T47D (cell line): ENCODE measurements around the gene FAM186B.

Source experiments
- DNase-seq, 2 experiments: peaks; one replicate each; pipeline versions ENCODE4 v3.0.0 to v3.0.0-alpha.2; 2011 to 2012; ENCODE audit warnings: low read depth in 1 of 2, low spot score in 1 of 2
- JUND ChIP-seq: IDR thresholded peaks from 2 replicates; pipeline ENCODE4 v1.6.1; 2012; ENCODE audit warnings: low read depth
- in situ Hi-C: cut with HindIII; loops from 2 replicates; pipeline ENCODE4 v1.10.0; 2016; ENCODE audit warnings: low sequenced_read_pairs, low pct_unique_long_range_greater_than_20kb

FAM186B gene

DNA sequence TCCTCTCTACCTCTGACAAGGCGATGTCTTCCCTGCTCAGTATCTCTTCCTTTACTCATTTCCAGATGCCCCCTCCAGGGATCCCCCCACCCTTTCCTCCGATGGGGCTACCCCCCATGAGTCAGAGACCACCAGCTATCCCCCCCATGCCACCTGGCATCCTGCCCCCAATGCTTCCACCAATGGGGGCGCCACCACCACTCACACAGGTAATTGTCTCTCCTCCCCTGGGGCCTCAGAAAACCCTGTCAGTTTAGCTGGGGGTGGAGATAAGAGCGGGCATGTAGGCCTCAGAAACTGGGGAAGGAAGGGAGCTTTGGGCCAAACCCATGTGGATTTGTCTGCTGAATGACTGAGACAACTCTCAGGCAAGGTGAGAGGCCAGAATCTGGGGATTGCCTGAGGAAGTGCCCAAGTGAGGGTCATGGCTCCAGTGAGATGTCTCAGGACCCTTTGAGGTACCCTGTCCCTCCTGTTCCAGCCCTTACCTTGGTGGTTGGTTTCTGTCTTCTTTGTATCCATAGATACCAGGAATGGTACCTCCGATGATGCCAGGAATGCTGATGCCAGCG, 26.0 kb upstream of the FAM186B start:
- in situ Hi-C loops: no loop called here
- TF ChIP-seq JUND: no peak
- DNase-seq: no peak

DNA sequence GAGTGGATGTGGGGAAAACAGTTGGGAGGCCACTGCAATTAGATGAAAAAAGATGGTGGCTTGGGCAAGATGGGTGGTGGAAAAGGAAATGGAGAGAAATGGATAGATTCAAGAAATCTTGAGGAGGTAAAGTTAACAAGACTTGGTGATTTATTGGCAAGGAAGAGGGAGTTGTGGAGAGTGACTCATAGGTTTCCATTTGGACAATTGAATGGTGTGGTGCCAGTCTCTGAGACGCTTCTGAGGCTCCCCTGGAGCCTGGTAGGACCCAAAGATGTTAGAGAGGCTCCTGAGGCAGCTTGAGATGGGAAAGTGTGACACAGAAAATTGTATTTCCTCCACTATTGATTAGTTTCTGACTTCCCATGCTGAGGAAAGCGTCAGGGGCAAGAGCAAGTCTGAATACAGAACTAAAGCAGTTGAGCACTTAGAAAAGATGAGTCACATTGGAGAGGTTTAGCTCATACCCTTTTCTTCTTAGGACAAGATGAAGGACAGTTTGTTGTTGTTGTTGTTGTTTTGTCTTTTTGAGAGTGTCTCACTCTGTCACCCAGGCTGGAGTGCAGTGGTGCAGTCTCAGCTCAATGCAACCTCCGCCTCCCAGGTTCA, 22.4 kb upstream of the FAM186B start:
- in situ Hi-C loops: no loop called here
- no peak for DNase-seq
- TF ChIP-seq JUND: no peak

DNA sequence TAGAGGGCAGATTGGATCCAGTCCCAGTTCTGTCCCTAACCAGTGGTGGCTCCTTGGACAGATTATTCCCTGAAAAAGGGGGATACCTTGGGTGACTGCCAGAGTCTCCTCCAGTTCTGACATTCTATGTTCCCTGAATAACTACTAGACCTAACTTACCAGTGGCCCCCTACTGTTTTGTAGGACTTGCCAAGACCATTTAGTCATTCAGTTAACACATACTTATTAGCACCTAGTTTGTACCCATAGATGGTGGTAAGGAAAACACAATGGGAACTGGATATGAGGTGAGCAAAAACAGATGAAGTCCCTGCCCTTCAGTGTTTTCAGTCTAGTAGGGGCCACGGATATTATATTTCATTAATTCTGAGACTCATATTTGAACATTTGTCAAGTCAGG, 21.4 kb upstream of the FAM186B start:
- no peak for TF ChIP-seq JUND
- in situ Hi-C loops: no loop called here

DNA sequence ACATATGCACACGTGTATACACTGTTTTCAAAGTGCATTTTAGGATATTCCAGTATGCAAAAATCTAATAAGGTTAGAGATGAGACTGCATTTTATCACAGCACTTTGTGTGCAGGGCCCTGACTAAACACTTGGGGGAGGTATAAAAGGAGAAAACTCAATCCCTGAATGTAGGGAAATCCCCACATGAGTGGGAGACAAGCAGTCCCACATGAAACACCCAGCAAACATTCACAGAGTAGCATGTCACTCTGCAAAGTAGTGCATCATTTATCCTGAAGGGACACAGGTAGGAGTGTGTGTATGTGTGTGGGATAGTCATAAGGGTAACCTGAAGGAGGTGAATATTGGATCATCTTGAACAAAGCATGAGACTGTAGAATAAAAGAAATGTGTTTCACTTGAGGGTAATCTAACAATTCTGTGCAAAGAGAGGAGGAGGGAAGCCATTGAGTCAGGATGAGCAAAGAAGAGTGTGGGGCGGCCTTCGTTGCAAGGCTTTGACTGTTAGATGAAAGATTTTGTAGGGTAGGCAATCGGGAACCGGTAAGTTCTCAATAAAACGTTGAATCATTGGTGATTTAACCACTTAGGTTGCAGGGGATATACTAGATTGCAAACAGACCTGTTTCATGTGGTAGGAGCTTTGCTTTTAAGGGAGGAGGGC, 20.9 kb upstream of the FAM186B start:
- no peak for TF ChIP-seq JUND
- in situ Hi-C loops: no loop called here
- no peak for DNase-seq

More for the DNA sequence above, 21.4 kb upstream of the FAM186B start:
- no peak for DNase-seq

DNA sequence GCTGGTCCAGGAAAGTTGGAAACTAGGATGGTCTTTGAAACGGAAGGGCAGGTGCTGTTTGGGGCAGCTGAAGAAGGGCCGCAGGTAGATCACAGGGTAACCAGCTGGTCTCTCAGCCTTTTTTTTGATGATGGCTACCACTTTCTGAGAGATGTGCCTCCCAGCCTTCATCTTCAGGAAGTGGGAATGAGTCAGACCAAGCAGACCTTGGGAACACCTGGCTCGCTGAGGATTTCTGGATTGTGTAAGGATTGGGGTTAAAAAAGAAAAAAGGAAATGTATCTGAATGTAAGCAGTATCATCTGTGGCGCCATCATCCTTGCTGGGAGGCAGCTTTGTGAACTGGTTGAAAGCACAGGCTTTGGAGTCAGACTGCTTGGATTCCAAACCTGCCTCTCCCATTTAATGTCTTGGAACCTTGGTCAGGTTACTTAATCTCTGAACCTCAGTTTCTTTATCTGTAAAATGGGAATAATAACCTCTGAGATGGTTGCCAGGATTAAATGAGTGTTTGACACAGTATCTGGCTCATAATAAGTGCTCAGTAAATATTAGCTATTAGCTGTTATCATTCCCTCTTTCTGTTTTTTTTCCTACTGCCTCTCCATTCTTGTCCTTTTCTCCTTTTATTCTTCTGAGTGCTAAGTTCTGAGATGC, 19.6 kb upstream of the FAM186B start:
- TF ChIP-seq JUND: no peak
- no peak for DNase-seq
- in situ Hi-C loops: no loop called here

DNA sequence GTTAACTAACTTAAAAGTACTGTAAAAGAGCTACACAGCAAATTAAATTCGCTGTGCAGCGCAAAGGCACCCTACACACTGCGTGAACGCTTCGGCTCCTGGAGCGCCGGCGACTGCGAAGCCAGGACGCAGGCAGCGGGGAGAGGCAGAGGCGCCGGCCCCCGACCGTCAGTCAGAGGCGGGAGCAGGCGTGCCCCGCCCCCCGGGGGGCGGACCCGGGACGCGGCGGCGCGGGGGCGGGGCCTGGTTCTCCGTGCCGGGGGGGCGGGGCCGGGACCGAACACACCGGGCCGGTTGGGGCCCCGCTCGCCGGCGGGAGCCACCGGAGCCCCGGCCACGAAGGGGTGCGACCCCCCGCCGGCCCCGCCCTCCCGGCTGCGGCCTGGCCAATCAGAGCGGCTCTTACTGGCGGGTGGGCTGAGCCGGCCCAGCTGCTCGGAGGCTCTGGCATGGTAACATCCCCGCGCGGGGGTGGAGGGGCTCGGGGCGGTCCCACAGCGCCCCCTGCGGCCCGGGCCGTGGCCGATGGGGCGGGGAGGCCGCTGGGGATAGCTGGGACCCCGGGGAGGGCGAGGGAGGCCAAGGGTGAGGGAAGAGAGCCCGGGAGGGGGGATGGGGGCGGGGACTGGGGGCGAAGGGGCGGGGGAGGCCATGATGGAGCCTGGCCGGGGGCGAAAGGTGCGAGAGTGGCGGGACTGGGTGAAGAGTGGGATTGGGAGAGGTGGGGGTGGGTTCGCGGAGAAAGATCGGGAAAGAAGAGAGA, 17.9 kb upstream of the FAM186B start, which contains the start of gene PRPF40B:
Gene PRPF40B (plus strand): TSS at position 420 of the 763 bp plus-strand sequence. CDS start 30 bp downstream, at position 450.
- in situ Hi-C loops: no loop called here
- peak; percentile 93 to 97 for DNase-seq

DNA sequence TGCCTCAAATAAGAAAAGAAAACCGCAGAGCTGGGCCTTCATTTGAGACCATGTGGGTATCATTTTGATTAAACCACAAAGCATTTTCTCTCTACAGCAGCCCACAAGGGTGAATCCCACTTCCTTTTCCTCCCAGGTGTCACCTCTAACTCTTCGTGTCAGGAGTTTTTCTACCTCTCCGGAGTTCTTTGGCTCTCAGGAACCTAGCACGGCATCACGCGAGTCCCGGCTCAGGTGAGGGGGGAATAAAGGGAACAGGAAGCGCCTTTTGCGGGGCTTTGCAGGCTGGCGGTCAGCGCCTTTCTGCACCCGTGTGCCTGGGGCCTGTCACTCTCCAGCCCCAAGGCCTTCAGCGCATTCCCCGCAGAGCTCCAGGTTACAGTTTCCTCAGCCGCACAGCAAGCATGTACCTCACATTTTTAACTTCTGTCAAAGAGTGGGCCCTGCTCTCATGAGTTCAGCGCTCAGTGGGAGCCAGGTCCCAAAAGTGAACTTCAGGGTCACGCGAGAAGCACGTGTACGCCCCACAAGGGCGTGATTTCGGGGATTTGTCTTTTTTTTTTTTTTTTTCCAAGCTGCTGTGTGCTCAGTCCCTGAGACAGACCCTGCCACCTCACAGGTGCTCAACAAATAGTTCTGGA, 17.2 kb upstream of the FAM186B start:
- no peak for TF ChIP-seq JUND
- in situ Hi-C loops: no loop called here
- peak in 1 of 2 experiments; percentile 59 for DNase-seq

More for the DNA sequence above, 17.9 kb upstream of the FAM186B start, which contains the start of gene PRPF40B:
- TF ChIP-seq JUND: no peak

DNA sequence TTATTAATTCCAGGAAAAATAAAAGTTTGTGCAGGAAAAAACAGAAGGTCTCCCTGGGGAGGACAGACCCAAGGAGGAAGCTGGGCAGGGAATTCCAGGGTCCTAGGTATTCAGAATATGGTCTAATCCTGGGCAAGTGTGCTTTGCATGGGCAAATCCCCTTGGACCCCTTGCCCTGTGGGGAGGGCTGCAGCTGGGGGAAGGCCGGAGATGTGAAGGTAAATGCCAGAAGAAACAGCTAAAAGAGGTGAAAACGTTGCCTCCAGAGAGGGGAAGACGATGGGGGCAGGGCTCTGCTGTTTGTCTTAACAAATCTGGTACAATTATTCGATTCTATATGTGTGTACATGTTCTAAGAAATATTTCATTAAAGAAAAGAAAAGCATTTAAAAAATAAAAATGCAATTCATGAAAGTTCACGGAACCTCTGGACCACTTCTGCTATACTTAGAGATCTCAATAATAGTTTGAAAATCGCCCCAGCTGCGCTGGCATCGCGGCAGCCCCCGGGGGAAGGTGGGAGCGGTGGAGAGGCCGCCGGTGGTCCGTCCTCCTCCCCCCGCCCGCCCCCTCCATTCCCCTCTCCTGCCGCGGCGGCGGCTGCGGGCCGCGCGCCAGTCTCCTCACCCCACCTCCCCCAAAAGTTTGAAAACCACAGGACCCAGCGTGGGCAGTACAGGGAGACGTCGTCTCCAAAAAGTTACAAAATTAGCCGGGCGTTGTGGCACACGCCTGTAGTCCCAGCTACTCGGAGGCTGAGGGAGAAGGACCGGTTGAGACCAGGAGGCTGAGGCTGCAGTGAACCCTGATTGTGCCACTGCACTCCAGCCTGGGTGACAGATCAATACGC, 16.4 kb upstream of the FAM186B start:
- no peak for DNase-seq
- in situ Hi-C loops: no loop called here
- TF ChIP-seq JUND: no peak

DNA sequence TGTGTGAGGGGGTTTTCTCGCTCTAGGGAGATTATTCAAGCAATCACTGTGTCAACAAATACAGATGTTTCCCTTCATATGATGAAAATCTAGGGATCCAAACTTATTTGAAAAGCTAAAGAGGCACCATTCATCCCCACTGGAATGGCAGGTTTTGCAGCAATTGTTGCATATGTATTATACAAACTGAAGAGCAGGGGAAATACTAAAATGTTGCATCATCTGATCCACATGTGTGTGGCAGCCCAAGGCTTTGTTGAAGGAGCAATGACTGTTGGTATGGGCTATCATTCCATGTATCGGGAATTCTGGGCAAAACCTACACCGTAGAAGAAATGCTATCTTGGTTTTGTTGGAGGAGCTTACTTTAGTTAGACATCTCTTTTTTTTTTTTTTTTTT, 13.8 kb upstream of the FAM186B start:
- in situ Hi-C loops: no loop called here
- peak in 1 of 2 experiments; percentile 75 for DNase-seq
- TF ChIP-seq JUND: no peak

DNA sequence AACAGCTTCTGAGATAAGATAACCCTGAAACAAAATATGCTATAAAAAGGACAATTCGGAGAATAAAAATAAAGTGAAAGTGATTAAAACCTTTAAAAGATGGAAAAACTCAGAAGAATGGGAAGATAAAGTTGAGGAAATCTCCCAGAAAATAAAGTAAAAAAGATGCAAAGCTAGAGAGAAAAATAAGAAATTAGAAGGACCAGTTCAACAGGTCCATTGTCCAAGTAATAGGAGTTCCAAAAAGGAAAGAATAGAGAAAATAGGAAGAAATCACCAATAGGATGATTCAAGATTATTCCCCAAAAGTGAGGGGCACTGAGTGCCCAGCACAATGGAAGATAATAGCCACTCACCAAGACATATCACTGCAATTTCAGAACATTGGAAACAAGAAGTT, 13.1 kb upstream of the FAM186B start:
- in situ Hi-C loops: no loop called here
- no peak for DNase-seq
- TF ChIP-seq JUND: no peak
